Measurements from ENCODE around the gene SELL. TPM values are rescaled to one million over a fixed set of nuclear protein-coding genes. Genes with fewer than 3 reads are reported as not detected.
"Not testable (repeated sequence)": the region's sequence is repeated elsewhere in the genome, so short reads cannot be mapped to it uniquely, and the experiment has no call there.

The SELL gene
- 4.3 TPM for total RNA-seq

- DNase-seq = peak; percentile 71
Observed at GRCh38 chr1:169711469-169712308, at the start of gene SELL. Gene SELL, minus strand, starts transcription at chr1:169711620. Its CDS starts 122 bp downstream, at chr1:169711498.

- no peak for DNase-seq
Observed at GRCh38 chr1:169759038-169759437, 47.6 kb upstream of the SELL start.

- no peak for DNase-seq
Observed at GRCh38 chr1:169753549-169753948, 42.1 kb upstream of the SELL start.

GRCh38 chr1:169750041-169750440, 38.6 kb upstream of the SELL start:
- DNase-seq = no peak

GRCh38 chr1:169746550-169746949, 35.1 kb upstream of the SELL start:
- no peak for DNase-seq

- no peak for DNase-seq
Observed at GRCh38 chr1:169745015-169745861, 33.8 kb upstream of the SELL start.

GRCh38 chr1:169741666-169742394, 30.4 kb upstream of the SELL start:
- peak; percentile 5 for DNase-seq

- peak; percentile 11 for DNase-seq
Observed at GRCh38 chr1:169739980-169740379, 28.6 kb upstream of the SELL start.

- DNase-seq = no peak
Observed at GRCh38 chr1:169733924-169734323, 22.5 kb upstream of the SELL start, which contains the start of gene SELE. Gene SELE, minus strand, starts transcription at chr1:169734079. Its CDS starts 467 bp downstream, at chr1:169733612.

GRCh38 chr1:169731446-169731845, 20.0 kb upstream of the SELL start:
- DNase-seq = no peak

GRCh38 chr1:169729991-169730390, 18.6 kb upstream of the SELL start:
- no peak for DNase-seq

GRCh38 chr1:169727307-169727706, 15.9 kb upstream of the SELL start:
- no peak for DNase-seq

- no peak for DNase-seq
Observed at GRCh38 chr1:169726851-169727250, 15.4 kb upstream of the SELL start.

- no peak for DNase-seq
Observed at GRCh38 chr1:169725930-169726329, 14.5 kb upstream of the SELL start.

- DNase-seq = no peak
Observed at GRCh38 chr1:169724168-169724567, 12.7 kb upstream of the SELL start.

GRCh38 chr1:169723763-169724162, 12.3 kb upstream of the SELL start:
- no peak for DNase-seq

- no peak for DNase-seq
Observed at GRCh38 chr1:169722779-169723178, 11.4 kb upstream of the SELL start.

- DNase-seq = not testable (repeated sequence)
Observed at GRCh38 chr1:169715100-169715499, 3.7 kb upstream of the SELL start.

- not testable (repeated sequence) for DNase-seq
Observed at GRCh38 chr1:169713090-169713489, 1.7 kb upstream of the SELL start.

- no peak for DNase-seq
Observed at GRCh38 chr1:169712309-169712631, 850 bp upstream of the SELL start.

- DNase-seq = no peak
Observed at GRCh38 chr1:169708647-169709046, 2.8 kb downstream of the SELL start.

- no peak for DNase-seq
Observed at GRCh38 chr1:169707912-169708604, 3.4 kb downstream of the SELL start.

All from tongue (tissue), 2 donors.